Endothelial cell of umbilical vein (primary cell): ENCODE results near the gene FANCG. TPM values are rescaled to one million over a fixed set of nuclear protein-coding genes. Genes with fewer than 3 reads are reported as not detected.

Experiments
- BruUV-seq: library from RNA; stranded (reverse); fragments of 400-500 nt; replicated peaks from 2 replicates; lab custom pipeline; 2021; lab: Mats Ljungman, UMichigan
- CTCF ChIA-PET: fragments of 300-600, 350-600 bp; sonication (Branson Sonifier 250); formaldehyde crosslinking; loops from one replicate; lab custom pipeline; 2021; ENCODE audit warnings: antibody characterized with exemption, inconsistent platforms; lab: Charles Lee
- POLR2A ChIA-PET: fragments of 300-600, 350-600 bp; sonication (Branson Sonifier 250); formaldehyde crosslinking; loops from one replicate; lab custom pipeline; 2021; ENCODE audit warnings: antibody characterized with exemption, inconsistent platforms; lab: Charles Lee
- DNase-seq: peaks from one replicate; pipeline ENCODE4 v3.0.0-alpha.2; 2011; ENCODE audit warnings: low read depth, low spot score
- FAIRE-seq: peaks from 2 replicates; lab custom pipeline; 2011; peaks lifted over from hg19 to GRCh38; lab: Jason Lieb, UNC
- H2AFZ ChIP-seq: 2 replicates; pipeline ENCODE4 v1.6.0; 2012; ENCODE audit warnings: low read depth, low read length, control low read depth, inconsistent platforms
- H3K27ac ChIP-seq: 2 replicates; pipeline ENCODE4 v1.5.1; 2011; ENCODE audit warnings: low read depth, mild to moderate bottlenecking, control low read depth, low read length, moderate library complexity; ENCODE audit not compliant: insufficient read depth
- H3K27me3 ChIP-seq, 2 experiments: 2 replicates each; pipeline versions ENCODE4 v1.6.0 to v1.6.1; 2011; ENCODE audit warnings: low read length in 2 of 2, mixed read lengths in 1 of 2; ENCODE audit not compliant: control insufficient read depth in 2 of 2, insufficient read depth in 2 of 2
- H3K36me3 ChIP-seq, 2 experiments: 2 replicates in 1 of 2; 3 replicates in 1 of 2; pipeline ENCODE4 v1.5.1; 2011; ENCODE audit warnings: low read length in 2 of 2, mild to moderate bottlenecking in 1 of 2, moderate library complexity in 1 of 2; ENCODE audit not compliant: control insufficient read depth in 2 of 2, insufficient read depth in 2 of 2; ENCODE audit errors: extremely low read depth in 1 of 2
- H3K4me1 ChIP-seq: 3 replicates; pipeline ENCODE4 v1.5.1; 2011; ENCODE audit warnings: mild to moderate bottlenecking, low read length; ENCODE audit not compliant: control insufficient read depth, insufficient read depth; ENCODE audit errors: extremely low read depth
- H3K4me2 ChIP-seq: 2 replicates; pipeline ENCODE4 v1.6.1; 2011; ENCODE audit warnings: low read length, control low read depth, mixed read lengths; ENCODE audit not compliant: insufficient read depth
- H3K4me3 ChIP-seq, 3 experiments: fragments of 200-600 bp in 1 of 3; sonication (generic), shearing (Covaris generic) in 1 of 3; replicated peaks in 1 of 3; 2 replicates each; pipeline ENCODE4 v1.5.1; 2011 to 2016; ENCODE audit warnings: control low read depth in 3 of 3, low read length in 3 of 3, mild to moderate bottlenecking in 2 of 3, inconsistent platforms in 1 of 3, low read depth in 1 of 3, moderate library complexity in 1 of 3; ENCODE audit not compliant: insufficient read depth in 1 of 3
- H3K79me2 ChIP-seq: 2 replicates; pipeline ENCODE4 v1.6.0; 2012; ENCODE audit warnings: low read length, inconsistent platforms; ENCODE audit not compliant: control insufficient read depth, insufficient read depth
- H3K9ac ChIP-seq: replicated peaks from 2 replicates; pipeline ENCODE3; 2011; ENCODE audit warnings: low read length, control low read depth; ENCODE audit not compliant: insufficient read depth; ENCODE audit errors: extremely low read depth
- H3K9me1 ChIP-seq: replicated peaks from 3 replicates; pipeline ENCODE4 v1.6.0; 2011; ENCODE audit warnings: mild to moderate bottlenecking, low read length; ENCODE audit not compliant: control insufficient read depth, insufficient read depth; ENCODE audit errors: extremely low read depth
- H3K9me3 ChIP-seq: replicated peaks from 2 replicates; pipeline ENCODE4 v1.5.1; 2012; ENCODE audit warnings: low read length, inconsistent platforms; ENCODE audit not compliant: control insufficient read depth, insufficient read depth
- H4K20me1 ChIP-seq: replicated peaks from 2 replicates; pipeline ENCODE3; 2011; ENCODE audit warnings: mild to moderate bottlenecking, low read length; ENCODE audit not compliant: control insufficient read depth, insufficient read depth; ENCODE audit errors: extremely low read depth
- CTCF ChIP-seq, 2 donors: IDR thresholded peaks; 1 replicate in 1 of 2; 2 replicates in 1 of 2; pipeline ENCODE4 v1.5.1; 2011; ENCODE audit warnings: low read length in 2 of 2, mild to moderate bottlenecking in 2 of 2, moderate library complexity in 2 of 2, control low read depth in 1 of 2, inconsistent platforms in 1 of 2, low read depth in 1 of 2; ENCODE audit not compliant: insufficient read depth in 1 of 2; ENCODE audit errors: extremely low read depth in 1 of 2
- EZH2 ChIP-seq: IDR thresholded peaks from 2 replicates; pipeline ENCODE4 v1.6.1; 2012; ENCODE audit warnings: borderline replicate concordance, low read depth, mild to moderate bottlenecking, moderate library complexity, low read length, inconsistent platforms; ENCODE audit not compliant: severe bottlenecking
- FOS ChIP-seq: IDR thresholded peaks from 2 replicates; pipeline ENCODE4 v1.6.1; 2011; ENCODE audit warnings: mild to moderate bottlenecking, low read length, moderate library complexity, borderline replicate concordance; ENCODE audit not compliant: insufficient read depth
- GATA2 ChIP-seq: IDR thresholded peaks from 2 replicates; pipeline ENCODE4 v1.7.0; 2011; ENCODE audit warnings: low read depth, mild to moderate bottlenecking, moderate library complexity, mixed read lengths, low read length; ENCODE audit not compliant: insufficient read length, insufficient read depth
- JUN ChIP-seq: IDR thresholded peaks from 2 replicates; pipeline ENCODE4 v1.6.1; 2011; ENCODE audit warnings: borderline replicate concordance, low read depth; ENCODE audit not compliant: insufficient read length, insufficient read depth
- MAX ChIP-seq: IDR thresholded peaks from 2 replicates; pipeline ENCODE4 v1.6.1; 2011; ENCODE audit not compliant: insufficient read depth, insufficient read length
- MYC ChIP-seq: IDR thresholded peaks from one replicate; pipeline ENCODE4 v1.6.1; 2011; ENCODE audit warnings: mild to moderate bottlenecking, low read depth, low read length
- POLR2A ChIP-seq: IDR thresholded peaks from 2 replicates; pipeline ENCODE4 v1.6.1; 2012; ENCODE audit warnings: low read depth, mild to moderate bottlenecking, control low read depth, low read length
- POLR2AphosphoS5 ChIP-seq: IDR thresholded peaks from 2 replicates; pipeline ENCODE4 v1.6.1; 2012; ENCODE audit warnings: low read depth, mild to moderate bottlenecking, control low read depth, low read length, moderate library complexity; ENCODE audit not compliant: insufficient read depth
- dilution Hi-C: fragments of 300-500 bp; cut with MboI; formaldehyde crosslinking; loops from one replicate; pipeline ENCODE4 v1.15.0; 2019; ENCODE audit warnings: low sequenced_read_pairs; ENCODE audit not compliant: extremely low pct_ligation_motif_present
- intact Hi-C: fragments of 100-400 bp; cut with micrococcal nuclease; formaldehyde crosslinking; loops from one replicate; pipeline ENCODE4 v1.10.0; 2022
- polyA plus RNA-seq, 4 experiments: library from polyadenylated mRNA; depleted of rRNA in 3 of 4; stranded (reverse) in 3 of 4; unstranded in 1 of 4; fragments of >200 nt; gene quantifications; 2 replicates each; pipeline versions ENCODE4 v1.2.1 to v1.2.3, GENCODE V29; 2011 to 2012; ENCODE audit warnings: missing spikeins in 1 of 4
- total RNA-seq: library from RNA; stranded (reverse); gene quantifications from 2 replicates; pipeline ENCODE4 v1.2.3, GENCODE V29; 2021

Gene FANCG
- total and polyA plus RNA-seq, 2 donors (not counting 3 experiments of a cell fraction or from before 2014, with no cell fraction given): 31.6 to 58.0 TPM

- no peaks in the 10 kb centered on the region for H3K9me3 ChIP-seq
- no peak overlapping the region for H3K27ac ChIP-seq
- dilution Hi-C loops: no loop called here
- H3K27me3 ChIP-seq: no peaks in the 10 kb centered on the region
- BruUV-seq: no TSS peak
- no peak overlapping the region for H3K4me2 ChIP-seq
- no peaks in the 10 kb centered on the region for H4K20me1 ChIP-seq
- no peaks in the 10 kb centered on the region for H3K79me2 ChIP-seq
- no peak overlapping the region for H3K4me3 ChIP-seq
- no peaks in the 10 kb centered on the region for H3K4me1 ChIP-seq
- H3K9ac ChIP-seq: no peak overlapping the region
- TF ChIP-seq POLR2AphosphoS5 (no peak), CTCF (IDR thresholded peaks at IDR 0.05; ENCODE audit: extremely low read depth in 1 of 2, insufficient read depth in 1 of 2, low read depth in 1 of 2, low read length in 2 of 2) (no peak), POLR2A (no peak), FOS (no peak), MAX (no peak), EZH2 (no peak), MYC (no peak), JUN (no peak), GATA2 (no peak)
- DNase-seq (no peak), FAIRE-seq (no peak)
- H2AFZ ChIP-seq: no peak overlapping the region
- peaks cover 0 to 11% of the 10 kb centered on the region in 2 experiments for H3K36me3 ChIP-seq
- POLR2A ChIA-PET: interaction anchor here (0.7 kb wide), 1 partner anchor 8 kb away, joined by 3 read pairs; no protein-coding TSS in a partner anchor
- CTCF ChIA-PET: interaction anchor here (0.5 to 4.3 kb wide), 4 partner anchors 11 to 589 kb away, joined by 3 to 26 read pairs (median 4); no protein-coding TSS in a partner anchor
- H3K9me1 ChIP-seq: no peaks in the 10 kb centered on the region
- intact Hi-C loops: no loop called here
Measured at GRCh38 chr9:35044071-35044470, 35.7 kb downstream of the FANCG start.
